B cell (primary cell): ENCODE measurements around the gene PBX2. TPM values are rescaled to one million over a fixed set of nuclear protein-coding genes. Genes with fewer than 3 reads are reported as not detected.

Experiments used
- ATAC-seq: fragments of 200-7000 bp; cut with Tn5 transposase; one replicate; pipeline ENCODE4 v1.10.0; 2021; ENCODE audit warnings: low read depth, mild to moderate bottlenecking, moderate number of reproducible peaks, moderate library complexity
- CTCF ChIA-PET: fragments of 350-600 bp; sonication (Branson Sonifier 250); formaldehyde crosslinking; loops from one replicate; lab custom pipeline; 2021; ENCODE audit warnings: antibody characterized with exemption, inconsistent platforms; lab: Charles Lee
- POLR2A ChIA-PET: fragments of 350-600 bp; sonication (Branson Sonifier 250); formaldehyde crosslinking; loops from one replicate; lab custom pipeline; 2021; ENCODE audit warnings: antibody characterized with exemption; lab: Charles Lee
- DNase-seq: peaks from one replicate; pipeline ENCODE4 v3.0.0; 2013
- H2AFZ ChIP-seq: 2 replicates; pipeline ENCODE4 v1.6.1; 2012; ENCODE audit warnings: mild to moderate bottlenecking, low read depth, low read length; ENCODE audit not compliant: insufficient read depth, poor library complexity, severe bottlenecking
- H3K27ac ChIP-seq, 2 donors: 1 replicate in 1 of 2; 2 replicates in 1 of 2; pipeline ENCODE4 v1.5.1; 2012 to 2013; ENCODE audit warnings: low read length in 2 of 2, mild to moderate bottlenecking in 2 of 2, moderate library complexity in 1 of 2
- H3K27me3 ChIP-seq, 4 experiments: fragments of 200-600 bp in 1 of 4; sonication (generic) in 1 of 4; replicated peaks in 1 of 4; 1 replicate in 2 of 4; 2 replicates in 2 of 4; pipeline versions ENCODE4 v1.6.1 to v1.7.0; 2013 to 2016; ENCODE audit warnings: low read length in 3 of 4, mild to moderate bottlenecking in 2 of 4, mixed read lengths in 1 of 4, moderate library complexity in 1 of 4; ENCODE audit not compliant: insufficient read depth in 4 of 4, control insufficient read depth in 3 of 4; ENCODE audit errors: control extremely low read depth in 1 of 4
- H3K36me3 ChIP-seq, 2 experiments: replicated peaks in 1 of 2; 1 replicate in 1 of 2; 2 replicates in 1 of 2; pipeline versions ENCODE4 v1.6.1 to v1.7.1; 2013; ENCODE audit warnings: low read length in 1 of 2; ENCODE audit not compliant: insufficient read depth in 2 of 2, control insufficient read depth in 1 of 2; ENCODE audit errors: control extremely low read depth in 1 of 2, extremely low read depth in 1 of 2
- H3K4me1 ChIP-seq, 2 donors: fragments of 200-600 bp in 1 of 2; sonication (generic) in 1 of 2; 1 replicate in 1 of 2; 2 replicates in 1 of 2; pipeline versions ENCODE4 v1.5.1 to v1.6.1; 2013 to 2017; ENCODE audit warnings: low read length in 2 of 2; ENCODE audit not compliant: control insufficient read depth in 2 of 2, insufficient read depth in 2 of 2
- H3K4me2 ChIP-seq: replicated peaks from 2 replicates; pipeline ENCODE3; 2012; ENCODE audit warnings: mild to moderate bottlenecking, low read depth, low read length; ENCODE audit not compliant: poor library complexity, severe bottlenecking
- H3K4me3 ChIP-seq, 5 experiments: fragments of 200-600 bp in 1 of 5; sonication (generic) in 1 of 5; 1 replicate in 3 of 5; 2 replicates in 2 of 5; pipeline versions ENCODE4 v1.5.1 to v1.7.0; 2011 to 2016; ENCODE audit warnings: low read length in 4 of 5, mild to moderate bottlenecking in 4 of 5, low read depth in 2 of 5, control low read depth in 1 of 5, moderate library complexity in 1 of 5; ENCODE audit not compliant: insufficient read depth in 1 of 5; ENCODE audit errors: control extremely low read depth in 1 of 5, extremely low read depth in 1 of 5
- H3K79me2 ChIP-seq: fragments of 200-600 bp; sonication (generic); one replicate; pipeline ENCODE4 v1.6.0; 2016; ENCODE audit warnings: low read length; ENCODE audit not compliant: control insufficient read depth, insufficient read depth
- H3K9ac ChIP-seq: fragments of 200-600 bp; sonication (generic); 2 replicates; pipeline ENCODE4 v1.6.1; 2017; ENCODE audit warnings: mild to moderate bottlenecking, low read length, moderate library complexity
- H3K9me3 ChIP-seq, 3 donors: one replicate each; pipeline versions ENCODE4 v1.6.1 to v1.7.1; 2013; ENCODE audit warnings: low read length in 2 of 3; ENCODE audit not compliant: control insufficient read depth in 2 of 3, insufficient read depth in 1 of 3; ENCODE audit errors: control extremely low read depth in 1 of 3
- H4K20me1 ChIP-seq: 2 replicates; pipeline ENCODE4 v1.6.0; 2012; ENCODE audit warnings: mild to moderate bottlenecking, low read length; ENCODE audit not compliant: insufficient read depth, control insufficient read depth, poor library complexity, severe bottlenecking
- H3K27ac Mint-ChIP-seq: one replicate; pipeline ENCODE4 v1.8.0; 2021; ENCODE audit warnings: mixed read lengths
- H3K27me3 Mint-ChIP-seq: one replicate; pipeline ENCODE4 v1.8.0; 2021; ENCODE audit warnings: mixed read lengths
- H3K4me1 Mint-ChIP-seq: one replicate; pipeline ENCODE4 v1.8.0; 2021; ENCODE audit warnings: mixed read lengths
- H3K4me3 Mint-ChIP-seq: one replicate; pipeline ENCODE4 v1.8.0; 2021; ENCODE audit warnings: mixed read lengths
- H3K9me3 Mint-ChIP-seq: one replicate; pipeline ENCODE4 v1.8.0; 2022; ENCODE audit warnings: mixed read lengths; ENCODE audit not compliant: insufficient read depth
- EZH2 ChIP-seq: IDR thresholded peaks from 2 replicates; pipeline ENCODE4 v1.6.1; 2012; ENCODE audit warnings: borderline replicate concordance, low read depth, mild to moderate bottlenecking, moderate library complexity, low read length; ENCODE audit not compliant: insufficient read depth, poor library complexity, severe bottlenecking
- WGBS: methylation state at CpG from one replicate; pipeline ENCODE4 v1.1.5; 2013; ENCODE audit warnings: missing lambda C conversion rate; ENCODE audit not compliant: insufficient coverage; 5-methylcytosine and 5-hydroxymethylcytosine counted together
- intact Hi-C: fragments of 100-400 bp; cut with micrococcal nuclease; formaldehyde crosslinking; loops from one replicate; pipeline ENCODE4 v1.10.0; 2022
- polyA plus RNA-seq: library from polyadenylated mRNA; depleted of rRNA; stranded (reverse); fragments of >200 nt; gene quantifications from 2 replicates; pipeline ENCODE4 v1.2.3, GENCODE V29; 2012
- total RNA-seq, 2 donors: library from RNA; stranded (reverse); fragments of 120-200 nt in 1 of 2; gene quantifications; 1 replicate in 1 of 2; 2 replicates in 1 of 2; pipeline versions ENCODE4 v1.2.3 to v1.2.4, GENCODE V29; 2013 to 2022
- TF ChIP-seq, protein P1 (sequence below): fragments of 200-600 bp; IDR thresholded peaks from one replicate; pipeline ENCODE4 v1.8.0; 2022; ENCODE audit warnings: antibody characterized with exemption, mild to moderate bottlenecking

PBX2 gene
- total and polyA plus RNA-seq, 2 donors (not counting 1 experiment from before 2014, with no cell fraction given) = 128 to 188 TPM

DNA sequence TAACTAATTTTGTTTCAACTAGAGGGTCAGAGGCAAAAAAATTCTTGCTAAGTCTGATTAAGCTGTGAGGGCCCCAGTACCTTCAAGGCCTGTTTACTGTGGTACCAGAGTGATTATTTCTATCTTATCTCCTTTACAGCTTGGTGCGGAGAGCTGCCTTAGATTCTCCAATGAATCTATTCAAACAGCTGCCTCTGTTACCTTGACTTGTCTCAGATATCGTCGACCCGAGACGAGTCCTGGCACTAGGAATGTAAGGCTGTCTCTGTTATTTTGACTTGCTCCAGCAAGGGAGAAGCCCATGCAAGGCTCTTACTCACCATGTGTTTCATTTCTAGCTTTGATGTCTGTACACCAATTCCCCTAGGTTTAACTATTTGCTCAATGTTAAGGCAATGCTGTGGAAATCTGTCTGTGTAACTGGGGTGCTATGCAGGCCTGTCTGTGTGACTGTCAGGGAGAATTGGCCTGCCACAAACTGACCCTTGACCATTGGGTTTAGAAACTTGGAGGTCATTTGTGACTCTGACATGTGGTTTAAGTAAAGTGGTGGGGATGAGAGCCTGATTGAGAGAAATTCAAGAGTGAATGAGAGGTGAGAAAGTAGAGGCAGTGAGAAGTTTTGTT, 49.5 kb downstream of the PBX2 start:
- Mint-ChIP-seq H3K27me3 (peaks cover 12% of the 10 kb centered on the region), H3K4me3 (no peak overlapping the region), H3K9me3 (no peaks in the 10 kb centered on the region), H3K4me1 (no peaks in the 10 kb centered on the region), H3K27ac (no peak overlapping the region)
- Histone ChIP-seq H3K27me3 (peaks cover 0 to 5% (median 2%) of the 10 kb centered on the region in 4 experiments), H3K4me1 (no peaks in the 10 kb centered on the region), H3K9ac (no peak overlapping the region), H4K20me1 (no peaks in the 10 kb centered on the region), H3K4me2 (no peak overlapping the region), H3K4me3 (no peak overlapping the region), H3K27ac (no peak overlapping the region), H3K79me2 (no peaks in the 10 kb centered on the region), H3K9me3 (no peaks in the 10 kb centered on the region), H3K36me3 (no peaks in the 10 kb centered on the region), H2AFZ (no peak overlapping the region)
- TF ChIP-seq EZH2 = no peak
- TF ChIP-seq, protein P1, sequence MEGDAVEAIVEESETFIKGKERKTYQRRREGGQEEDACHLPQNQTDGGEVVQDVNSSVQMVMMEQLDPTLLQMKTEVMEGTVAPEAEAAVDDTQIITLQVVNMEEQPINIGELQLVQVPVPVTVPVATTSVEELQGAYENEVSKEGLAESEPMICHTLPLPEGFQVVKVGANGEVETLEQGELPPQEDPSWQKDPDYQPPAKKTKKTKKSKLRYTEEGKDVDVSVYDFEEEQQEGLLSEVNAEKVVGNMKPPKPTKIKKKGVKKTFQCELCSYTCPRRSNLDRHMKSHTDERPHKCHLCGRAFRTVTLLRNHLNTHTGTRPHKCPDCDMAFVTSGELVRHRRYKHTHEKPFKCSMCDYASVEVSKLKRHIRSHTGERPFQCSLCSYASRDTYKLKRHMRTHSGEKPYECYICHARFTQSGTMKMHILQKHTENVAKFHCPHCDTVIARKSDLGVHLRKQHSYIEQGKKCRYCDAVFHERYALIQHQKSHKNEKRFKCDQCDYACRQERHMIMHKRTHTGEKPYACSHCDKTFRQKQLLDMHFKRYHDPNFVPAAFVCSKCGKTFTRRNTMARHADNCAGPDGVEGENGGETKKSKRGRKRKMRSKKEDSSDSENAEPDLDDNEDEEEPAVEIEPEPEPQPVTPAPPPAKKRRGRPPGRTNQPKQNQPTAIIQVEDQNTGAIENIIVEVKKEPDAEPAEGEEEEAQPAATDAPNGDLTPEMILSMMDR = no peak
- DNase-seq = no peak
- CTCF ChIA-PET = interaction anchor here (0.7 kb wide), 1 partner anchor 142 kb away, joined by 3 read pairs; no protein-coding TSS in a partner anchor
- no peak for ATAC-seq
- 100% methylated on average over 2 of the region's 5 CpGs for WGBS
- POLR2A ChIA-PET = no interaction called here
- intact Hi-C loops = no loop called here

DNA sequence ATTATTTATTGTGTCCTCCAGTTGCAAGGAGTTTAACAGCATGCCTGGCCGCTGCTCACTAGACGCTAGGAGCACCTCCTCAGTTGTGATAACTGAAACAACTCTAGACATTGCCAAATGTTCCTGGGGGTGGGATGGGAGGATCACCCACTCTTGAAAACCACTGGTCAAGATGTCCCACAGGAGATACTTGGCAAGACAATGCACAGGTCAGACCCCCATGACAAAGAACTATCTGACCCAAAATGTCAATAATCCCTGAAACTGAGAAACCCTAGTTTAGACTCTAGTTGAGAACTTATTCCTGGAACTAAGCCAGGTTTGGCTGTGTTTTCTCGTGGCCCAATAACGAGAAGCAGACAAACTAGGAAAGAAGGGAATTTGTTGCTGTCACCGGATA, 50.4 kb downstream of the PBX2 start:
- TF ChIP-seq, protein P1 = no peak
- Mint-ChIP-seq H3K4me3 (no peak overlapping the region), H3K9me3 (no peaks in the 10 kb centered on the region), H3K4me1 (no peaks in the 10 kb centered on the region), H3K27me3 (peaks cover 12% of the 10 kb centered on the region), H3K27ac (no peak overlapping the region)
- no peak for DNase-seq
- Histone ChIP-seq H3K9ac (no peak overlapping the region), H3K36me3 (no peaks in the 10 kb centered on the region), H3K27me3 (peaks cover 0 to 5% (median 2%) of the 10 kb centered on the region in 4 experiments), H3K9me3 (no peaks in the 10 kb centered on the region), H2AFZ (no peak overlapping the region), H3K27ac (no peak overlapping the region), H4K20me1 (no peaks in the 10 kb centered on the region), H3K4me3 (no peak overlapping the region), H3K4me2 (no peak overlapping the region), H3K79me2 (no peaks in the 10 kb centered on the region), H3K4me1 (no peaks in the 10 kb centered on the region)
- ChIA-PET POLR2A (no interaction called here), CTCF (interaction anchor here (0.7 kb wide), 1 partner anchor 179 kb away, joined by 3 read pairs; no protein-coding TSS in a partner anchor)
- no peak for ATAC-seq
- WGBS = 88% methylated on average over 2 of the region's 5 CpGs
- intact Hi-C loops = no loop called here
